Liver (tissue), 9 donors: ENCODE measurements around the gene KCNIP4. TPM values are rescaled to one million over a fixed set of nuclear protein-coding genes. Genes with fewer than 3 reads are reported as not detected.

ENCODE experiments used
- DNase-seq: peaks from one replicate; pipeline ENCODE4 v3.0.0-alpha.2; 2017; ENCODE audit warnings: low spot score
- H3K27ac ChIP-seq, 2 donors: one replicate each; pipeline ENCODE4 v1.7.0; 2013; ENCODE audit warnings: inconsistent platforms in 2 of 2, low read length in 2 of 2, control low read depth in 1 of 2, low read depth in 1 of 2, mild to moderate bottlenecking in 1 of 2
- H3K27me3 ChIP-seq, 4 donors: one replicate each; pipeline versions ENCODE4 v1.6.1 to v1.7.0; 2013; ENCODE audit warnings: low read length in 3 of 4, inconsistent platforms in 1 of 4, mild to moderate bottlenecking in 1 of 4, moderate library complexity in 1 of 4; ENCODE audit not compliant: control insufficient read depth in 4 of 4, insufficient read depth in 4 of 4
- H3K36me3 ChIP-seq, 4 donors: one replicate each; pipeline versions ENCODE4 v1.6.1 to v1.7.0; 2013; ENCODE audit warnings: low read length in 3 of 4, mild to moderate bottlenecking in 3 of 4, low read depth in 1 of 4, moderate library complexity in 1 of 4; ENCODE audit not compliant: control insufficient read depth in 4 of 4, insufficient read depth in 3 of 4
- H3K4me1 ChIP-seq, 4 donors: one replicate each; pipeline versions ENCODE4 v1.6.1 to v1.7.0; 2013; ENCODE audit warnings: low read length in 3 of 4, mild to moderate bottlenecking in 3 of 4, moderate library complexity in 1 of 4; ENCODE audit not compliant: control insufficient read depth in 4 of 4, insufficient read depth in 4 of 4
- H3K4me3 ChIP-seq, 3 donors: one replicate each; pipeline versions ENCODE4 v1.6.1 to v1.7.0; 2013; ENCODE audit warnings: low read length in 3 of 3, control low read depth in 1 of 3, low read depth in 1 of 3, mild to moderate bottlenecking in 1 of 3
- H3K9ac ChIP-seq, 2 donors: one replicate each; pipeline ENCODE4 v1.7.0; 2013; ENCODE audit warnings: low read length in 2 of 2, mild to moderate bottlenecking in 2 of 2, moderate library complexity in 2 of 2, control low read depth in 1 of 2, low read depth in 1 of 2
- H3K9me3 ChIP-seq, 4 donors: one replicate each; pipeline versions ENCODE4 v1.6.1 to v1.7.0; 2013; ENCODE audit warnings: low read length in 3 of 4; ENCODE audit not compliant: control insufficient read depth in 4 of 4
- CTCF ChIP-seq: fragments of 150-350 bp; IDR thresholded peaks from 2 replicates; pipeline ENCODE4 v1.5.1; 2017; ENCODE audit warnings: improper control_type of control experiment, low read depth, low read length; ENCODE audit not compliant: missing input control
- EGR1 ChIP-seq, 2 donors: IDR thresholded peaks; 2 replicates each; pipeline ENCODE4 v1.6.1; 2016 to 2018; ENCODE audit warnings: antibody characterized with exemption in 2 of 2, low read depth in 2 of 2
- FOXA1 ChIP-seq: IDR thresholded peaks from 2 replicates; pipeline ENCODE4 v1.6.1; 2016; ENCODE audit warnings: antibody characterized with exemption
- FOXA2 ChIP-seq: IDR thresholded peaks from 2 replicates; pipeline ENCODE4 v1.6.1; 2016; ENCODE audit warnings: antibody characterized with exemption
- GABPA ChIP-seq, 2 donors: IDR thresholded peaks in 1 of 2; conservative IDR thresholded peaks in 1 of 2; 2 replicates each; pipeline ENCODE4 v1.6.1; 2016; ENCODE audit warnings: antibody characterized with exemption in 2 of 2, mild to moderate bottlenecking in 1 of 2, moderate library complexity in 1 of 2
- HNF4A ChIP-seq, 2 donors: conservative IDR thresholded peaks; 2 replicates each; pipeline ENCODE4 v1.6.1; 2016; ENCODE audit warnings: antibody characterized with exemption in 2 of 2, mild to moderate bottlenecking in 2 of 2
- HNF4G ChIP-seq: IDR thresholded peaks from 2 replicates; pipeline ENCODE4 v1.6.1; 2016; ENCODE audit warnings: antibody characterized with exemption
- JUND ChIP-seq, 2 donors: IDR thresholded peaks; 2 replicates each; pipeline ENCODE4 v1.6.1; 2016; ENCODE audit warnings: antibody characterized with exemption in 2 of 2
- MAX ChIP-seq: IDR thresholded peaks from 2 replicates; pipeline ENCODE4 v1.6.1; 2016; ENCODE audit warnings: antibody characterized with exemption
- NR2F2 ChIP-seq: IDR thresholded peaks from 2 replicates; pipeline ENCODE4 v1.6.1; 2016; ENCODE audit warnings: antibody characterized with exemption
- RAD21 ChIP-seq, 2 donors: IDR thresholded peaks; 2 replicates each; pipeline ENCODE4 v1.6.1; 2016; ENCODE audit warnings: antibody characterized with exemption in 2 of 2, mild to moderate bottlenecking in 2 of 2
- REST ChIP-seq: IDR thresholded peaks from 2 replicates; pipeline ENCODE4 v1.6.1; 2016; ENCODE audit warnings: antibody characterized with exemption, mild to moderate bottlenecking
- RXRA ChIP-seq, 2 donors: IDR thresholded peaks; 2 replicates each; pipeline ENCODE4 v1.6.1; 2017 to 2018; ENCODE audit warnings: antibody characterized with exemption in 2 of 2, mild to moderate bottlenecking in 1 of 2
- SP1 ChIP-seq: IDR thresholded peaks from 2 replicates; pipeline ENCODE4 v1.6.1; 2018; ENCODE audit warnings: antibody characterized with exemption, mild to moderate bottlenecking
- TAF1 ChIP-seq: conservative IDR thresholded peaks from 2 replicates; pipeline ENCODE4 v1.6.1; 2016; ENCODE audit warnings: antibody characterized with exemption, mild to moderate bottlenecking
- YY1 ChIP-seq: IDR thresholded peaks from 2 replicates; pipeline ENCODE4 v1.6.1; 2016; ENCODE audit warnings: antibody characterized with exemption, mild to moderate bottlenecking
- ZBTB33 ChIP-seq: IDR thresholded peaks from 2 replicates; pipeline ENCODE4 v1.6.1; 2016; ENCODE audit warnings: antibody characterized with exemption
- WGBS: extraction: QIAGEN DNeasy Blood & Tissue Kit; methylation state at CpG from one replicate; pipeline ENCODE4 v1.1.7; 2013; 5-methylcytosine and 5-hydroxymethylcytosine counted together
- polyA plus RNA-seq, 2 donors: library from polyadenylated mRNA; stranded (reverse) in 1 of 2; unstranded in 1 of 2; fragments of 200-250 nt in 1 of 2; fragments of >200 nt in 1 of 2; fragmentation: Nextera tagmentation in 1 of 2; extraction: Ambion mirVana in 1 of 2; gene quantifications; one replicate each; pipeline versions ENCODE4 v1.2.1 to v1.2.3, GENCODE V29; 2013 to 2015
- total RNA-seq, 2 donors: library from RNA; depleted of rRNA; stranded (reverse); fragments of >200 nt; gene quantifications; one replicate each; pipeline ENCODE4 v1.2.3, GENCODE V29; 2014
- TF ChIP-seq, protein P1 (sequence below): IDR thresholded peaks from 2 replicates; pipeline ENCODE4 v1.6.1; 2016; ENCODE audit warnings: antibody characterized with exemption
- donor health status: healthy.
- donor health status: healthy.
- donor health status: healthy.
- donor health status: healthy.
- donor health status: healthy.

The KCNIP4 gene
- total and polyA plus RNA-seq, 4 donors, result 0.08 to 0.14 TPM; not detected in 2

- Histone ChIP-seq H3K9ac (no peak overlapping the region), H3K36me3 (no peaks in the 10 kb centered on the region), H3K9me3 (no peaks in the 10 kb centered on the region), H3K4me3 (no peak overlapping the region), H3K27ac (no peak overlapping the region), H3K27me3 (no peaks in the 10 kb centered on the region), H3K4me1 (no peaks in the 10 kb centered on the region)
- TF ChIP-seq MAX (no peak), TAF1 (no peak), HNF4A (conservative IDR thresholded peaks at IDR 0.05) (no peak), SP1 (no peak), CTCF (no peak), FOXA2 (no peak), EGR1 (IDR thresholded peaks at IDR 0.05; ENCODE audit: low read depth in 2 of 2) (no peak), ZBTB33 (no peak), FOXA1 (no peak), NR2F2 (no peak)
- TF ChIP-seq, protein P1, sequence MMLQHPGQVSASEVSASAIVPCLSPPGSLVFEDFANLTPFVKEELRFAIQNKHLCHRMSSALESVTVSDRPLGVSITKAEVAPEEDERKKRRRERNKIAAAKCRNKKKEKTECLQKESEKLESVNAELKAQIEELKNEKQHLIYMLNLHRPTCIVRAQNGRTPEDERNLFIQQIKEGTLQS, result no peak
- WGBS, result 62% methylated on average over 2 of the region's 2 CpGs
- DNase-seq, result no peak
These were observed 64.0 kb downstream of the KCNIP4 start for GRCh38 chr4:21884615-21885014.

GRCh38 chr4:21882051-21882839, 66.3 kb downstream of the KCNIP4 start:
- no peak overlapping the region for H3K27ac ChIP-seq
- H3K4me1 ChIP-seq, result no peaks in the 10 kb centered on the region
- no peaks in the 10 kb centered on the region for H3K9me3 ChIP-seq
- H3K27me3 ChIP-seq, result no peaks in the 10 kb centered on the region
- H3K9ac ChIP-seq, result no peak overlapping the region
- H3K4me3 ChIP-seq, result no peak overlapping the region
- H3K36me3 ChIP-seq, result no peaks in the 10 kb centered on the region
- 67% methylated on average over 4 of the region's 4 CpGs for WGBS
- DNase-seq, result no peak
- TF ChIP-seq MAX, result no peak
- no peak for TF ChIP-seq NR2F2
- no peak for TF ChIP-seq FOXA1
- no peak for TF ChIP-seq JUND (IDR thresholded peaks at IDR 0.05)
- no peak for TF ChIP-seq REST
- TF ChIP-seq ZBTB33, result no peak
- no peak for TF ChIP-seq GABPA (IDR thresholded peaks at IDR 0.05 in 1 of 2, conservative IDR thresholded peaks at IDR 0.05 in 1 of 2)
- TF ChIP-seq RAD21 (IDR thresholded peaks at IDR 0.05), result no peak
- TF ChIP-seq, protein P1, result no peak
- no peak for TF ChIP-seq TAF1
- no peak for TF ChIP-seq HNF4A (conservative IDR thresholded peaks at IDR 0.05)
- TF ChIP-seq FOXA2, result no peak
- no peak for TF ChIP-seq YY1
- no peak for TF ChIP-seq RXRA (IDR thresholded peaks at IDR 0.05)
- TF ChIP-seq SP1, result no peak
- TF ChIP-seq HNF4G, result no peak
- TF ChIP-seq EGR1 (IDR thresholded peaks at IDR 0.05; ENCODE audit: low read depth in 2 of 2), result no peak
